NCI-H187 (cell line): ENCODE results near the gene FBXW7.

Experiments used
- DNase-seq, 2 experiments: peaks; one replicate each; lab custom pipeline; 2025; lab: John Stamatoyannopoulos, UW

Gene FBXW7

GRCh38 chr4:152328582-152328981 is 207.3 kb downstream of the FBXW7 start:
- no peak for DNase-seq

- no peak for DNase-seq
These were observed 208.1 kb downstream of the FBXW7 start for GRCh38 chr4:152327606-152328453.

- DNase-seq: no peak
These were observed 210.1 kb downstream of the FBXW7 start for GRCh38 chr4:152325831-152326230.

- DNase-seq: no peak
These were observed 212.7 kb downstream of the FBXW7 start for GRCh38 chr4:152323221-152323620.

GRCh38 chr4:152322656-152323055 is 213.2 kb downstream of the FBXW7 start:
- no peak for DNase-seq

GRCh38 chr4:152321923-152322322 is 214.0 kb downstream of the FBXW7 start:
- DNase-seq: no peak

- DNase-seq: no peak
These were observed 214.5 kb downstream of the FBXW7 start for GRCh38 chr4:152321398-152321797.

- DNase-seq: no peak
These were observed 218.9 kb downstream of the FBXW7 start for GRCh38 chr4:152316969-152317368.

- DNase-seq: no peak
These were observed 225.6 kb downstream of the FBXW7 start for GRCh38 chr4:152310257-152310656.

GRCh38 chr4:152309418-152309817 is 226.5 kb downstream of the FBXW7 start:
- no peak for DNase-seq

GRCh38 chr4:152308951-152309350 is 226.9 kb downstream of the FBXW7 start:
- DNase-seq: no peak

- no peak for DNase-seq
These were observed 228.2 kb downstream of the FBXW7 start for GRCh38 chr4:152307669-152308068.

- no peak for DNase-seq
These were observed 229.4 kb downstream of the FBXW7 start for GRCh38 chr4:152306541-152306940.

GRCh38 chr4:152304220-152304619 is 231.7 kb downstream of the FBXW7 start:
- no peak for DNase-seq

- DNase-seq: no peak
These were observed 234.5 kb downstream of the FBXW7 start for GRCh38 chr4:152301381-152301780.

- DNase-seq: no peak
These were observed 236.3 kb downstream of the FBXW7 start for GRCh38 chr4:152299553-152299952.

- no peak for DNase-seq
These were observed 239.5 kb downstream of the FBXW7 start for GRCh38 chr4:152296386-152296785.

GRCh38 chr4:152294765-152295164 is 241.1 kb downstream of the FBXW7 start:
- no peak for DNase-seq

- DNase-seq: no peak
These were observed 241.6 kb downstream of the FBXW7 start for GRCh38 chr4:152294331-152294730.

- DNase-seq: no peak
These were observed 242.4 kb downstream of the FBXW7 start for GRCh38 chr4:152293527-152293926.

- DNase-seq: no peak
These were observed 245.4 kb downstream of the FBXW7 start for GRCh38 chr4:152290366-152290921.

GRCh38 chr4:152289941-152290340 is 246.0 kb downstream of the FBXW7 start:
- no peak for DNase-seq

- no peak for DNase-seq
These were observed 246.4 kb downstream of the FBXW7 start for GRCh38 chr4:152289541-152289940.
